ENCODE measurements around the gene TPM4. TPM values are rescaled to one million over a fixed set of nuclear protein-coding genes. Genes with fewer than 3 reads are reported as not detected.

Gene TPM4
- total and polyA plus RNA-seq, 2 experiments from 2014 or later: 223 to 288 TPM

- no peak for TF ChIP-seq ZNF462 (CRISPR knock-in tag; IDR thresholded peaks at IDR 0.05)
Observed at GRCh38 chr19:16100524-16100923, 24.2 kb downstream of the TPM4 start (continued).

- Histone ChIP-seq H3K79me2 (replicated peaks; ENCODE audit: insufficient read depth) (no peaks in the 10 kb centered on the region), H3K4me1 (ENCODE audit: insufficient read depth) (peaks cover 9% of the 10 kb centered on the region), H2AFZ (no peak overlapping the region), H3K4me3 (no peak overlapping the region), H3K27me3 (ENCODE audit: insufficient read depth) (no peaks in the 10 kb centered on the region), H3F3A (replicated peaks; ENCODE audit: low read depth) (no peaks in the 10 kb centered on the region), H4K20me1 (replicated peaks; ENCODE audit: insufficient read depth) (0 out of 2 replicates have a peak, but pooled peaks cover 4% of the 10 kb centered on the region), H3K36me3 (ENCODE audit: insufficient read depth) (peaks cover 22% of the 10 kb centered on the region), H3K4me2 (no peak overlapping the region), H3K27ac (ENCODE audit: low read depth) (0 out of 2 replicates have a peak overlapping the region, but pooled peaks have one; percentile 14), H3K9me2 (ENCODE audit: insufficient read depth) (no peaks in the 10 kb centered on the region)
- no peaks in the 10 kb centered on the region; the same call in 2 of the 3 replicates for H3K9me3 Mint-ChIP-seq
- H3K4me1 Mint-ChIP-seq: peaks cover 7% of the 10 kb centered on the region; the same call in 2 of the 3 replicates
- H3K27ac Mint-ChIP-seq: no peak overlapping the region
- TF ChIP-seq REST (IDR thresholded peaks at IDR 0.05; ENCODE audit: unreplicated experiment): no peak
- TF ChIP-seq CREB1 (CRISPR knock-in tag; IDR thresholded peaks at IDR 0.05; ENCODE audit: low read depth): no peak
- no peak for TF ChIP-seq NANOG (IDR thresholded peaks at IDR 0.05; ENCODE audit: borderline replicate concordance)
- no peak for TF ChIP-seq EZH2 (IDR thresholded peaks at IDR 0.05; ENCODE audit: low read depth, unreplicated experiment)
- no peak for TF ChIP-seq JUNB (IDR thresholded peaks at IDR 0.05; ENCODE audit: unreplicated experiment)
- H3K36me3 Mint-ChIP-seq (ENCODE audit: low read depth): peaks cover 38% of the 10 kb centered on the region
- no peak for ATAC-seq
- peaks cover 6% of the 10 kb centered on the region for H3K27me3 Mint-ChIP-seq (ENCODE audit: insufficient read depth, low read depth, poor library complexity)
- no peak overlapping the region for H3K4me3 Mint-ChIP-seq
- no peak for DNase-seq (ENCODE audit: low spot score)
Observed at GRCh38 chr19:16104722-16105121, 28.4 kb downstream of the TPM4 start.
